ENCODE results near the gene WBP2.

DNA sequence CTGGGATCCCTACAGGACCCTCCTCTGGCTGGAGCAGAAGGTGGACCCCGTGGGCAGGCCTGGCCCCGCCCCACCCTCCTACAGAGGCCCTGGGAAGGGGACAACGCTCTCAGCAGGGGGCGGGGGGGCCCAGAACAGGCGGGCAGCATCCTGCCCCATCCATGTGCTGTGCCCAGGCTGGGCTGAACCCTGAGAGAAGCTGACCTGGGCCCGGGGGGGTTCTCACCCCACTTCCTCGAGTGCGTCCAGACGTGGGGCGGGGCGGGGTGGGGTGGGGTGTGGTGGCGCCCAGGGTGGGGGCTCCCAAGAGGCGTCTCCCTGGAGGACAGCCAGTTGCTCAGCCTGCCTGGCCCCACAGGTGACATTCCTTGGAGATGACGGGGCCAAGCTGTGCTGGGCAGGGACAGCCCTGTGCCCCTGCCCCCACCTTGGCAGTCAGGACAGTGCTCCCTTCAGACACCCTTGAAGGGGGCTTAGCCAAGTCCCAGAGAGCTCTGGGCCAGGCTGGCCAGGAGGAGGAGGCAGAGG is 10.5 kb downstream of the WBP2 start:
- TF ChIP-seq CTCF (IDR thresholded peaks at IDR 0.05) = no peak
- no peak for TF ChIP-seq POLR2AphosphoS5 (IDR thresholded peaks at IDR 0.05)
- TF ChIP-seq POLR2A (IDR thresholded peaks at IDR 0.05) = no peak

Data from prostate gland (tissue), 2 donors.